Measurements from ENCODE around the gene SSBP3.
A peak's percentile ranks its signal among the peaks of the same experiment; 100 is the strongest.

The SSBP3 gene

GRCh38 chr1:54310439-54311328 lies 95.5 kb downstream of the SSBP3 start:
- TF ChIP-seq, protein P1, sequence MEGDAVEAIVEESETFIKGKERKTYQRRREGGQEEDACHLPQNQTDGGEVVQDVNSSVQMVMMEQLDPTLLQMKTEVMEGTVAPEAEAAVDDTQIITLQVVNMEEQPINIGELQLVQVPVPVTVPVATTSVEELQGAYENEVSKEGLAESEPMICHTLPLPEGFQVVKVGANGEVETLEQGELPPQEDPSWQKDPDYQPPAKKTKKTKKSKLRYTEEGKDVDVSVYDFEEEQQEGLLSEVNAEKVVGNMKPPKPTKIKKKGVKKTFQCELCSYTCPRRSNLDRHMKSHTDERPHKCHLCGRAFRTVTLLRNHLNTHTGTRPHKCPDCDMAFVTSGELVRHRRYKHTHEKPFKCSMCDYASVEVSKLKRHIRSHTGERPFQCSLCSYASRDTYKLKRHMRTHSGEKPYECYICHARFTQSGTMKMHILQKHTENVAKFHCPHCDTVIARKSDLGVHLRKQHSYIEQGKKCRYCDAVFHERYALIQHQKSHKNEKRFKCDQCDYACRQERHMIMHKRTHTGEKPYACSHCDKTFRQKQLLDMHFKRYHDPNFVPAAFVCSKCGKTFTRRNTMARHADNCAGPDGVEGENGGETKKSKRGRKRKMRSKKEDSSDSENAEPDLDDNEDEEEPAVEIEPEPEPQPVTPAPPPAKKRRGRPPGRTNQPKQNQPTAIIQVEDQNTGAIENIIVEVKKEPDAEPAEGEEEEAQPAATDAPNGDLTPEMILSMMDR (IDR thresholded peaks at IDR 0.05; ENCODE audit: low read length, missing control alignments): peak; percentile 66
- H3K4me3 ChIP-seq (replicated peaks; ENCODE audit: low read depth, low read length): no peak overlapping the region
- peak; percentile 63 for DNase-seq (ENCODE audit: low read depth)

DNA sequence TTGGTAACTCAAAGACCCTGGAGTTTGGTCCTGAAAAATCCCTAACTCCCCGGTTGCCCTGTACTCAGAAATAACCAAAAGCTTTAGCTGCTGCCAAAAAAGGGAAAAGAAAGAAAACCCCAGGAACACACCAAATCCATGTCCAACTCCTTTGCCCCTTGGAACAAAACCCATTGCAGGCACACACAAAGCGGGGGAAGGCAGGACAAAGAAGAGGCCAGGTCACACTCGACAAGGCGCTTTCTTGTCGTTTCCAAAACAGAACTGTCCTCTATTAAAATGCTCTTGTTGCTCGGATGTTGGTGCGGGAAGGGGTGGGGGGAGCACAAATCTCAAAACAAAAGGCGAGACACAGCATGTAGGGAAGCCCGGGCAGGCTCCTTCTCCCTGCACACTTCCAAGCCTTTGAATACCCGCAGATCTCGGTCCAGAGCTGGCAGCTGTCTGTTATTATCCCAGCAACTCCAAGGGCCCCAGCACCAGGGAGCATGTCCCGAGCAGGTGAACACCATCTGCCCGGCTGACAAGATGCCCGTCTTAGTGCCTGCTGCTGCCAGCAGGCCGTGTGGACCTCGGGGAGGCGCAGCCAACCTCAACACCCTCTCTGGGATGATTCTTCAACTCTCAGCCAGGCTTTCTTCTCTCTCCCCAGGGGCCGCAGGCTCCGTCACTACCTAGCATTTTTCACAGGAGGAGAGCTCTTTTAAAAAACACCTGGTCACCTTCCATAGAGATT lies 96.4 kb downstream of the SSBP3 start:
- no peak overlapping the region for H3K4me3 ChIP-seq (replicated peaks; ENCODE audit: low read depth, low read length)
- DNase-seq (ENCODE audit: low read depth): no peak
- TF ChIP-seq, protein P1 (IDR thresholded peaks at IDR 0.05; ENCODE audit: low read length, missing control alignments): no peak

- DNase-seq (ENCODE audit: low read depth): no peak
Measured at GRCh38 chr1:54307305-54307704, 98.9 kb downstream of the SSBP3 start.

DNA sequence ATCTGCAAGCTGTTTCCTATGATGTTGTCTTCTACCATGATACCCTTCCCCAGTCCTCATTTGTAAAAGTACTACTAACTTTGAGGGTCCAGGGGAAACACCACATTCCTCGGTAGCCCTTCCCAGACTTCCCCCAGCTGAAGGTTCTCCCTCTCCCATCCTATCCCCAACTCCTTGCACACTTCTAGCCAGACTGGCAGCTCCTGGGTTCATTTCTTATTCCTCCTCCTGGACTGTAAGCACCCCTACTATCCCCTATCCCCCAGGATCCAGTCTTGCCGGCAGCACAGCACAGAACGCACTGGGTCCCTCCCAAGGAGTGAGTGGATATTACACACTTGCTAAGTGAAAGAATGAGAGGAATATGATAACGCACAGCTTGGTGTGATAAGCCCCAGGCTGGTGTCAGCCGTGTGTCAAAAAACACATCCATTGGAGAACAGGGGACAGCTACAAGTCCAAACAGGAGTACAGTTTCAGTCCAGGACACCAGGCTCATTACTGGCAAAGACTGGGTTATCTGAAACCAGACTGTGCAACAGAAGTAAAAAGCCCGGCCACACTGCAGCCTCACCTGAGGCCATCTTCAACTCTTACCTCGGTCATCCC lies 100.2 kb downstream of the SSBP3 start:
- DNase-seq (ENCODE audit: low read depth): no peak
- TF ChIP-seq, protein P1 (IDR thresholded peaks at IDR 0.05; ENCODE audit: low read length, missing control alignments): no peak
- H3K4me3 ChIP-seq (replicated peaks; ENCODE audit: low read depth, low read length): no peak overlapping the region

More at GRCh38 chr1:54307305-54307704, 98.9 kb downstream of the SSBP3 start:
- H3K4me3 ChIP-seq (replicated peaks; ENCODE audit: low read depth, low read length): no peak overlapping the region
- TF ChIP-seq, protein P1 (IDR thresholded peaks at IDR 0.05; ENCODE audit: low read length, missing control alignments): no peak

DNA sequence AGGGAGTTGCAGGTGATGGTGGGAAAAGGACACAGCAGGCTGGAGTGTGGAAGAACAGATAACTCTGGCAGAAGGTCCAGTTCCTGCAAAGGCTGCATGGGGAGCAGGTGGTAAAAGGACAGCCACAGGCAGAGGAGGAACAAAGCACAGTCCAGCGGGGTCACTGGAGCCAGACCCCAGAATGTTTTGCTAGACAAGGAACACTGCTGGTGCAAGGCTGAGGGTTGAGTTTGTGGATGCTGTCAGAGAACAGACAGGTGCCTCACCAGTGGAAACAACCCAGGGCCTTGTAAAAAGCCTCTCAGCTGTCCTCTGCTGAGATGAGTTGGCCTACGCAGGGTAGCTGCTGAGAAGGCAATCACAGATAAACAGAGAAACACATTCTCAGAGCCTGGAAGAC lies 101.7 kb downstream of the SSBP3 start:
- no peak overlapping the region for H3K4me3 ChIP-seq (replicated peaks; ENCODE audit: low read depth, low read length)
- TF ChIP-seq, protein P1 (IDR thresholded peaks at IDR 0.05; ENCODE audit: low read length, missing control alignments): no peak
- no peak for DNase-seq (ENCODE audit: low read depth)

DNA sequence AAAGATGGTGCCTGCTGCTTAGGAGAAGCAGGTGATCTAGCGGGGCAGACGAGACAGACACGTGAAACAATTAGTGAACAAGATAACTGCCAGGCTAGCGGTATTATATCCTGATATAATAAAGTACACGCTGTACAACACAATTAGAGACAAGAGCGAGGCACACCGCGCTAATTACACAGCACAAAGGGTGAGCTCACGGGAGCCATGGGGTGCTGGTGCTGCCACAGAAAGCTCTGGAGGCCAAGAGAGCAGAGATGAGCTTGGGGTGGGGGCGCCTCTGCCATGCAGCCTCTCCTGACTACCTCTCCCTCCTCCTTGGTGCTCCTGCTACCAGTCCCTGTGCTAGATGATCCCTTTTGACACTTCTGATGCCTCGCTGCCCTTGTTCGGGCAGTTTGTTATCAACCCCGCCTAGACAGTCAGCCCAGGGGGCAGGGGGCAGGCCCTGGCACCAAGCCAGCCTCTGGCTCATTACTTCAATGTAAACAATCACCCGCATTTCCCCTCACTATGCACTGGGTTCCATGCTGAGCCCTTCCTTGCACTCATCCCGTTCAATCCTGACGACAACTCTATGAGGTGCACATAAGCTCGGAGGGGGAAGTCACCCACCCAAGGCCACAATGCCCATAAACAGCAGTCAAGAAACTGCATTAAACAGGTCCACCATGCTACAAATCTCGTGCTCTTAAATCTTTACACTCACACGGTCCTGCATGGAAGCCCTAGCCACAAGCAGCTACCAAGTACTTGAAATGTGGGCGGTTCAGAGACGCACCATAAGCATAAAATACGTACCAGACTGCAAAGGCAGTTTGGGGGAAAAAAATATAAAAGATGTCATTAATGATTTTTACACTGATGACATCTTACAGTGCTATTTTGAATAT lies 103.0 kb downstream of the SSBP3 start:
- no peak for DNase-seq (ENCODE audit: low read depth)
- no peak overlapping the region for H3K4me3 ChIP-seq (replicated peaks; ENCODE audit: low read depth, low read length)
- TF ChIP-seq, protein P1 (IDR thresholded peaks at IDR 0.05; ENCODE audit: low read length, missing control alignments): no peak

Data from fibroblast of pulmonary artery (primary cell).